HepG2 (cell line): ENCODE results near the gene CHRNG. TPM values are rescaled to one million over a fixed set of nuclear protein-coding genes. Genes with fewer than 3 reads are reported as not detected.

ENCODE experiments used
- AFF4 ChIP-seq: sonication (generic); formaldehyde crosslinking; IDR thresholded peaks from 2 replicates; pipeline ENCODE4 v1.4.0; 2020; ENCODE audit warnings: missing genetic modification reagents
- AHR ChIP-seq: IDR thresholded peaks from 2 replicates; pipeline ENCODE4 v1.6.1; 2018; ENCODE audit warnings: missing genetic modification reagents, missing compliant biosample characterization
- CAMTA2 ChIP-seq: sonication (generic); formaldehyde crosslinking; IDR thresholded peaks from 2 replicates; pipeline ENCODE4 v1.4.0; 2020; ENCODE audit warnings: mild to moderate bottlenecking, missing genetic modification reagents, borderline replicate concordance
- CCAR2 ChIP-seq: fragments of 200-400 bp; formaldehyde crosslinking; optimal IDR thresholded peaks from 2 replicates; pipeline ENCODE3; 2018; ENCODE audit warnings: low read depth, mild to moderate bottlenecking, low read length, moderate library complexity
- KLF12 ChIP-seq: sonication (generic); formaldehyde crosslinking; IDR thresholded peaks from 2 replicates; pipeline ENCODE4 v1.4.0; 2020; ENCODE audit warnings: missing genetic modification reagents, borderline replicate concordance
- NCOR1 ChIP-seq: fragments of 200-600 bp; sonication (generic); IDR thresholded peaks from 2 replicates; pipeline ENCODE4 v1.7.0; 2017; ENCODE audit warnings: antibody characterized with exemption, low read length, borderline replicate concordance
- NFE2 ChIP-seq: sonication (generic); formaldehyde crosslinking; IDR thresholded peaks from 2 replicates; pipeline ENCODE4 v1.4.0; 2020; ENCODE audit warnings: missing genetic modification reagents
- NR2F6 ChIP-seq, 2 experiments: IDR thresholded peaks; 2 replicates each; pipeline ENCODE4 v1.6.1; 2016; ENCODE audit warnings: antibody characterized with exemption in 1 of 2, mild to moderate bottlenecking in 1 of 2
- RFXAP ChIP-seq: sonication (generic); formaldehyde crosslinking; IDR thresholded peaks from 2 replicates; pipeline ENCODE4 v1.4.0; 2020; ENCODE audit warnings: missing genetic modification reagents, borderline replicate concordance
- SAP130 ChIP-seq: IDR thresholded peaks from 2 replicates; pipeline ENCODE4 v1.6.1; 2016; ENCODE audit warnings: low read depth
- STAG1 ChIP-seq: sonication (generic); formaldehyde crosslinking; IDR thresholded peaks from 2 replicates; pipeline ENCODE4 v1.4.0; 2020; ENCODE audit warnings: missing genetic modification reagents
- TBL1XR1 ChIP-seq: fragments of 150-350 bp; IDR thresholded peaks from 2 replicates; pipeline ENCODE4 v1.6.1; 2014; ENCODE audit warnings: borderline replicate concordance, low read length; ENCODE audit not compliant: partially characterized antibody
- TBX3 ChIP-seq: fragments of 450-650 bp; IDR thresholded peaks from 2 replicates; pipeline ENCODE4 v1.6.1; 2017; ENCODE audit warnings: antibody characterized with exemption, mild to moderate bottlenecking, inconsistent platforms, borderline replicate concordance
- TEAD3 ChIP-seq: optimal IDR thresholded peaks from 2 replicates; pipeline ENCODE3; 2016; ENCODE audit warnings: borderline replicate concordance
- ZFP37 ChIP-seq: sonication (generic); formaldehyde crosslinking; IDR thresholded peaks from 2 replicates; pipeline ENCODE4 v1.4.0; 2020; ENCODE audit warnings: missing genetic modification reagents, borderline replicate concordance
- ZNF280D ChIP-seq: sonication (generic); formaldehyde crosslinking; IDR thresholded peaks from 2 replicates; pipeline ENCODE4 v1.5.1; 2020; ENCODE audit warnings: mild to moderate bottlenecking, missing genetic modification reagents
- ZNF557 ChIP-seq: sonication (generic); formaldehyde crosslinking; IDR thresholded peaks from 2 replicates; pipeline ENCODE4 v1.4.0; 2020; ENCODE audit warnings: missing genetic modification reagents
- ZSCAN29 ChIP-seq: sonication (generic); formaldehyde crosslinking; conservative IDR thresholded peaks from 2 replicates; pipeline ENCODE4 v1.4.0; 2020; ENCODE audit warnings: mild to moderate bottlenecking, missing genetic modification reagents
- polyA plus RNA-seq, 8 experiments: library from polyadenylated mRNA; depleted of rRNA in 3 of 8; stranded (reverse) in 7 of 8; unstranded in 1 of 8; fragments of >200 nt; fragmentation: Illumina TruSeq in 4 of 8; extraction: Trizol in 4 of 8; gene quantifications; 2 replicates each; pipeline versions ENCODE4 v1.2.1 to v1.2.3, GENCODE V29; 2011 to 2016; ENCODE audit warnings: low read depth in 4 of 8, missing spikeins in 1 of 8, mixed read lengths in 1 of 8; ENCODE audit not compliant: insufficient read depth in 1 of 8
- total RNA-seq, 5 experiments: library from RNA; depleted of rRNA; stranded (reverse); fragments of >200 nt; fragmentation: Illumina TruSeq; extraction: Trizol; gene quantifications; 2 replicates each; pipeline ENCODE4 v1.2.3, GENCODE V29; 2016; ENCODE audit warnings: low read depth in 1 of 5
- TF ChIP-seq, protein P1 (sequence below): sonication (generic); formaldehyde crosslinking; IDR thresholded peaks from 2 replicates; pipeline ENCODE4 v1.8.0; 2022; ENCODE audit warnings: missing genetic modification reagents, low read depth, mild to moderate bottlenecking, borderline replicate concordance

The CHRNG gene
- total and polyA plus RNA-seq, 2 of the 13 experiments (the other 11 are each of a cell fraction or from before 2014, with no cell fraction given): not detected

DNA sequence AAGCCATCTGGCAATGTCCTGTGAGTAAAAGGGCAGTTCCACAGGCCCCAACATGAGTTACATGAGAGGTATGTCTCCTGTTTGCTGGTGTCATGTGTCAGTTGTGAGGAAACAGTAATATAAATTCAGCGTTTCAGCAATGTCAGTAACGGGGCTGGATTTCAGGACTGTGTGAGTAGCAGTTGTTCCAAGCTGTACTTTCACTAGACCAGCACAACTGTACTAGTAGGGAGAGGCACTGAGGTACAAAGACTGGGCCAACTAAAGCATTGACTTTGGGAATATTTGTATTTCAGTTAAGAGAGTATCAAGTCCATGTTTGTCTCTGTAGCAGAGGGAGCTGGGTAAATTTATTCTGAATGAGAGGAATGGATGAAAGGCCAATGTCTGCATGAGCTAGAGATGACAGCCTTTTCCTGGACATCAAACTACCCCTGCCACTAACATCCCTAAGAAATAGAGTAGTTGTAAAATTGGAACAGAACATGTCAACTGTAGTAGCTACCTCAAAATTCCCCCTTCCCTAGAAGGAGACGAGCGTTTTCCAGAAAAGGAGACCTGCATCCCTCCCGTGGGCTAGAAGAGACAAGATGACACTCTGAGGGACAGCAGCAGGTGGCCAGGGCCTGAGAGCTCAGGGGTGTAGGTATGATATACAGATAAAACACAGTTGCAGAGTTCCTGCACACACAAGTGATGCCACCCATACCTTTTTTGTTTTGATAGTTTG lies 35.3 kb downstream of the CHRNG start (continued):
- TF ChIP-seq CCAR2 (no peak), SAP130 (peak; percentile 62), ZNF280D (CRISPR knock-in tag) (0 out of 2 replicates have a peak, but pooled peaks have one; percentile 24), TBX3 (no peak), TEAD3 (peak; percentile 50), ZNF557 (CRISPR knock-in tag) (0 out of 2 replicates have a peak, but pooled peaks have one; percentile 22), ZSCAN29 (CRISPR knock-in tag) (peak; percentile 70; the same call in 1 of the 2 replicates), KLF12 (no peak), CAMTA2 (CRISPR knock-in tag) (no peak), NFE2 (no peak), RFXAP (CRISPR knock-in tag) (0 out of 2 replicates have a peak, but pooled peaks have one; percentile 16), NCOR1 (peak; percentile 41; the same call in 1 of the 2 replicates), NR2F6 (IDR thresholded peaks at IDR 0.05) (no peak), NR2F6 (CRISPR knock-in tag; IDR thresholded peaks at IDR 0.05) (0 out of 2 replicates have a peak, but pooled peaks have one; percentile 20), ZFP37 (CRISPR knock-in tag) (no peak), STAG1 (CRISPR knock-in tag) (no peak), TBL1XR1 (no peak), AHR (CRISPR knock-in tag) (no peak), AFF4 (no peak)
- TF ChIP-seq, protein P1, sequence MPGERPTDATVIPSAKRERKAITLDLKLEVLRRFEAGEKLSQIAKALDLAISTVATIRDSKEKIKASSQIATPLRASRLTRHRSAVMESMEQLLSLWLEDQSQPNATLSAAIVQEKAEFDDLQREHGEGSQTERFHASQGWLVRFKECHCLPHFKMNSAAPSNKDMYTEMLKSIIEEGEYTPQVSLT (CRISPR knock-in tag): no peak
